Colonic mucosa (tissue), 4 donors: ENCODE measurements around the gene GLI3. TPM values are rescaled to one million over a fixed set of nuclear protein-coding genes. Genes with fewer than 3 reads are reported as not detected.

Experiments used
- DNase-seq: peaks from one replicate; pipeline ENCODE4 v3.0.0-alpha.2; 2020
- H3K27ac ChIP-seq: fragments of 200-600 bp; one replicate; pipeline ENCODE4 v1.8.0; 2021
- H3K27me3 ChIP-seq: fragments of 200-600 bp; one replicate; pipeline ENCODE4 v1.8.0; 2021
- H3K36me3 ChIP-seq: fragments of 200-600 bp; one replicate; pipeline ENCODE4 v1.8.0; 2021
- H3K4me1 ChIP-seq: fragments of 200-600 bp; one replicate; pipeline ENCODE4 v1.8.0; 2021; ENCODE audit warnings: mild to moderate bottlenecking
- H3K4me3 ChIP-seq: fragments of 200-600 bp; one replicate; pipeline ENCODE4 v1.8.0; 2021
- H3K9ac ChIP-seq, 2 donors: one replicate each; pipeline ENCODE4 v1.7.0; 2013; ENCODE audit warnings: control low read depth in 2 of 2, low read depth in 2 of 2, low read length in 2 of 2
- H3K9me3 ChIP-seq: fragments of 200-600 bp; one replicate; pipeline ENCODE4 v1.8.0; 2021
- CTCF ChIP-seq: fragments of 200-600 bp; IDR thresholded peaks from one replicate; pipeline ENCODE4 v1.8.0; 2022; ENCODE audit warnings: antibody characterized with exemption, mild to moderate bottlenecking
- intact Hi-C: fragments of 100-400 bp; cut with DNase I; formaldehyde crosslinking; loops from one replicate; pipeline ENCODE4 v1.14.1; 2022
- total RNA-seq, 2 donors: library from RNA; stranded (reverse); fragmentation: NEBNext Ultra II Directional in 1 of 2; extraction: Animal tissue kit (Norgen Biotek cat#: 25700) in 1 of 2; gene quantifications; one replicate each; pipeline ENCODE4 v1.2.1, GENCODE V29; 2021
- donor health status: healthy.
- donor health status: DM: no; HTN: no; CAD: no.
- donor health status: DM: no; HTN: no; CAD: no.

Gene GLI3
- total RNA-seq, 2 donors from 2014 or later = 1.8 to 8.0 TPM

- H3K4me1 ChIP-seq = no peaks in the 10 kb centered on the region
- no peak overlapping the region for H3K9ac ChIP-seq
- H3K4me3 ChIP-seq = no peak overlapping the region
- no peaks in the 10 kb centered on the region for H3K27me3 ChIP-seq
- H3K36me3 ChIP-seq = no peaks in the 10 kb centered on the region
- TF ChIP-seq CTCF = no peak
- no peak for DNase-seq
- intact Hi-C loops = no loop called here
- no peak overlapping the region for H3K27ac ChIP-seq
- H3K9me3 ChIP-seq = no peaks in the 10 kb centered on the region
These were observed 116.8 kb downstream of the GLI3 start for GRCh38 chr7:42120191-42120590.

- Histone ChIP-seq H3K36me3 (no peaks in the 10 kb centered on the region), H3K9ac (no peak overlapping the region), H3K27me3 (no peaks in the 10 kb centered on the region), H3K4me1 (no peaks in the 10 kb centered on the region), H3K27ac (no peak overlapping the region), H3K4me3 (no peak overlapping the region), H3K9me3 (no peaks in the 10 kb centered on the region)
- no peak for TF ChIP-seq CTCF
- DNase-seq = no peak
- intact Hi-C loops = no loop called here
These were observed 119.8 kb downstream of the GLI3 start for GRCh38 chr7:42117201-42117600.

- no peaks in the 10 kb centered on the region for H3K4me1 ChIP-seq
- no peaks in the 10 kb centered on the region for H3K36me3 ChIP-seq
- no peaks in the 10 kb centered on the region for H3K9me3 ChIP-seq
- no peak overlapping the region for H3K27ac ChIP-seq
- no peaks in the 10 kb centered on the region for H3K27me3 ChIP-seq
- H3K4me3 ChIP-seq = no peak overlapping the region
- TF ChIP-seq CTCF = no peak
- no peak overlapping the region for H3K9ac ChIP-seq
- intact Hi-C loops = no loop called here
- no peak for DNase-seq
These were observed 121.2 kb downstream of the GLI3 start for GRCh38 chr7:42115795-42116194.

GRCh38 chr7:42110333-42110732 lies 126.7 kb downstream of the GLI3 start:
- H3K4me1 ChIP-seq = no peaks in the 10 kb centered on the region

GRCh38 chr7:42108803-42109528 lies 128.0 kb downstream of the GLI3 start:
- TF ChIP-seq CTCF = no peak
- no peak overlapping the region for H3K4me3 ChIP-seq
- H3K27me3 ChIP-seq = no peaks in the 10 kb centered on the region
- no peak for DNase-seq
- no peaks in the 10 kb centered on the region for H3K9me3 ChIP-seq
- intact Hi-C loops = no loop called here
- no peaks in the 10 kb centered on the region for H3K4me1 ChIP-seq
- H3K27ac ChIP-seq = no peak overlapping the region
- H3K9ac ChIP-seq = no peak overlapping the region
- H3K36me3 ChIP-seq = no peaks in the 10 kb centered on the region

More at GRCh38 chr7:42110333-42110732, 126.7 kb downstream of the GLI3 start:
- H3K36me3 ChIP-seq = no peaks in the 10 kb centered on the region
- intact Hi-C loops = no loop called here
- no peak overlapping the region for H3K9ac ChIP-seq
- H3K4me3 ChIP-seq = no peak overlapping the region
- no peak for DNase-seq
- no peak for TF ChIP-seq CTCF
- no peaks in the 10 kb centered on the region for H3K27me3 ChIP-seq
- H3K9me3 ChIP-seq = no peaks in the 10 kb centered on the region
- no peak overlapping the region for H3K27ac ChIP-seq
